HG02763 (cell line): Measurements from ENCODE around the gene DCUN1D2.
"Not testable (repeated sequence)": the region's sequence is repeated elsewhere in the genome, so short reads cannot be mapped to it uniquely, and the experiment has no call there.

ENCODE experiments used
- ATAC-seq: cut with Tn5 transposase; IDR thresholded peaks from one replicate; pipeline ENCODE4 v1.9.1; 2021; ENCODE audit warnings: mild to moderate bottlenecking, moderate library complexity; ENCODE audit not compliant: unreplicated experiment

Gene DCUN1D2

DNA sequence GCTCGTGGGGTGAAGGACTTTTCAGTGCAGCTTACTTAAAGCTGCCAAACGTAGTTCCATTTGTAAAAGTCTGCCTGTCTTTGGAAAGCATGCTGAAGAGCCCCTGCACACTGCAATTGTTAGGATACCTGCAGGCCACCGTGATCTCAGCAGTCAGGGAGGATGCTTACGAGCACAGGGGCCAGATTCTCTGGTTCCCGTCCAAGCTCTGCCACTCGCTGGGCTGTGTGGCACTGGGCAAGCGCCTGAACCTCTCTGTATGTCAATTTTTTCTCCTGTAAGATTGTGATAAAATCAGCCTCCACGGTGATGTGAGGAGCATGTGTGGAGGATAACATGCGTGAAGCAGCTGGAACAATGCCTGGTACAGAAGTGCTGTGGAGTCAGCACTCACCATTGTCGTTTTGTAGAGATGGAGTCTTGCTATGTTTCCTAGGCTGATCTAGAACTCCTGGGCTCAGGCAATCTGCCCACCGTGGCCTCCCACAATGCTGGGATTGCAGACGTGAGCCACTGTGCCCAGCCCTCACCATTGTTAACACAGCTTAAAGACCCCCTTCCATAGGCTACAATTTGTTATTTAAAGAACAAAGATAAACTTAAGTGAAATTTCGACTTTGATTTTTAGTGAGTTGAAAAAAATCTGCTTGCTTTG lies 40.7 kb downstream of the DCUN1D2 start:
- ATAC-seq: no peak

DNA sequence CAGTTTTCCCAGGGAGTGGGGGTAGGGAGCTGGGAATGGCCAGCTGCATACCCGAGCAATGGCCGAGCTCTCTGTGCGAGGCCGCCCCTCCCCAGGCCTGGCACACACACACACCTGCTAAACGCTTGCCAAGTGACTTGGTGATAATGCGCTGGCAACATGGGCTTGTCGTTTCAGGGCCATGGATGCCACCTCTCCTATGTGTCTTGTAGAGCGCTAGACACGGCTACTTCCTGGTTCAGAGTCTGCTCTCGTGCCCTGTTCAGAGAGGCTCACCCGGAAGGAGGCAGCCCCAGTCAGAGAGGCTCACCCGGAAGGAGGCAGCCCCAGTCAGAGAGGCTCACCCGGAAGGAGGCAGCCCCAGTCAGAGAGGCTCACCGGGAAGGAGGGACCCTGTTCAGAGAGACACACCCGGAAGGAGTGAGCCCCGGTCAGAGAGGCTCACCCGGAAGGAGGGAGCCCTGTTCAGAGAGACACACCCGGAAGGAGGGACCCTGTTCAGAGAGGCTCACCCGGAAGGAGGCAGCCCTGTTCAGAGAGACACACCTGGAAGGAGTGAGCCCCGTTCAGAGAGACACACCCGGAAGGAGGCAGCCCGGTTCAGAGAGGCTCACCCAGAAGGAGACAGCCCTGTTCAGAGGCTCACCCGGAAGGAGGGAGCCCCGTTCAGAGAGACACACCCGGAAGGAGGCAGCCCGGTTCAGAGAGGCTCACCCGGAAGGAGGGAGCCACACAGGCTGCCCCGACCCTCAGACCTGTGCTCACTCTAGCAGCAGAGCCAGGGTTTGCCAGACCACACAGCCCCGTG lies 41.4 kb downstream of the DCUN1D2 start:
- no peak for ATAC-seq

DNA sequence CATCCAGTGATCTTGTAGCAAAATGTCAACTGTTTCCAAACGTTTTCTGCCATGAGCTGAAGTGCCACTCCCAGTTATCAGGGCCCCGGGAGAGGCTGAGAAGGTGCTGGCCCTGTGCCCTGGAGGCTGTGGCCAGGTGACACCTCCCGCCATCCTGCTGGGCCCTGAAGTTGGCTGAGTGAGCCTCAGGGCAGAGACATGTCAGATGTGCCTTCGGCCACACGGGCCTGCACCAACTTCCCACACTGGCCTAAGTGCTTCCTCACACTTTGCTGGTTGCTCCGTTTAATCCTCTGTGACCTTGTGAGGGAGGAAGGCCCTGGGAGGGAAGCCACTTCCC lies 42.0 kb downstream of the DCUN1D2 start:
- no peak for ATAC-seq

DNA sequence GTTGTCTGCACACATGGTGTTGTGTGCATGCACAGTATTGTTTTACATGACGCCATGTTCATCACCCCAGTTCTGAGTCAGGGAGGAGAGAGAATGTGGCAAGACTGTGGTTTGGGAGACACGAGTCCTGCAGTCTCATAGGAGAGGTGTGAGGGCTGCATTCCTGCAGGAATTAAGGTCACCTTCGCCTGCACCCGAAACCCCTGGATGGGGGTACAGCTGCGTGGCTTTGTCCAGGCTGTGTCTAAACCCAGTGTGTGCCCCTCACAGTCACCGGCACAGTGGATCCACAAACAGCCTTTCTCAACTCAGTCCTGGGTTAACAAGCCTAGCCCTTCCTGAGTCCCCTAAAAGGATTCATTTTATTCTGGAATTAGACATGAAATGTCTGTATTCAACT lies 42.9 kb downstream of the DCUN1D2 start:
- ATAC-seq: no peak

DNA sequence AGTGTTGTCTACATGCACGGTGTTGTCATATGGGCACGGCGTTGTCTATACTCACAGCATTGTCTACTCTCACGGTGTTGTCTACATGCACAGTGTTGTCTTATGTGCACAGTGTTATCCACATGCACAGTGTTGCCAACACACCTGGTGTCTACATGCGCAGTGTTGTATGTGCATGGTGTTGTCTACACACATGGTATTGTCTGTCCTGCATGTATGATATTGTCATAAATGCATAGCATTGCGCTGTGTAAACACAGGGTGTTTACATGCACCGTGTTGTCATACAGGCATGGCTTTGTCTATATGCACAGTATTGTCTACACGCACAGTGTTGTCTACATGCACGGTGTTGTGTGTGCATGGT lies 44.0 kb downstream of the DCUN1D2 start:
- ATAC-seq: no peak

DNA sequence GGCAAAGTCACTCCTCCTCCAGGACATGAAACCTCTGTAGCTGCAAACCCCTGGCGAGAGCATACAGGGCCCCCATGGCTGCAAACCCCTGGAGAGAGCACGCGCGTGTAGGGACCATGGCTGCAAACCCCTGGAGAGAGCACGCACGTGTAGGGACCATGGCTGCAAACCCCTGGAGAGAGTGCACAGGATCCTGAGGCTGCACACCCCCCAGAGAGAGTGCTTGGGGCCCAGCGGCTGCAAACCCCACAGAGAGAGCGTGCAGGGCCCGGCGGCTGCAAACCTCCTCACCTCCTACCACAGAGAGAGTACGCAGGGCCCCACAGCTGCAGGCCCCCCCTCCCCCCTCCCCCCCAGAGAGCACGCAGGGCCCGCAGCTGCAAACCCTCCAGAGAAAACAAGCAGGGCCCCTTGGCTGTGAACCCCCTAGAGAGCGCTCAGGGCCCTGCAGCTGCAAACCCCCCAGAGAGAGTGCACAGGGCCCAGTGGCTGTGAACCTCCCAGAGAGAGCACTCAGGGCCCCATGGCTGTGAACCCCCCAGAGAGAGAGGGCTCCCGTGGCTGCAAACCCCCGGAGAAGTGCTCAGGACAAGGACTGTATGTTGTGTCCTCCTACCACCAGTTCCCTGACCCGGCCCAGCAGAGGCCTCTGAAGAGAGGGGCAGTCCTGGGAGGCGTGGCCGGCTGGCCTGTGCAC lies 44.6 kb downstream of the DCUN1D2 start:
- ATAC-seq: peak; percentile 66

DNA sequence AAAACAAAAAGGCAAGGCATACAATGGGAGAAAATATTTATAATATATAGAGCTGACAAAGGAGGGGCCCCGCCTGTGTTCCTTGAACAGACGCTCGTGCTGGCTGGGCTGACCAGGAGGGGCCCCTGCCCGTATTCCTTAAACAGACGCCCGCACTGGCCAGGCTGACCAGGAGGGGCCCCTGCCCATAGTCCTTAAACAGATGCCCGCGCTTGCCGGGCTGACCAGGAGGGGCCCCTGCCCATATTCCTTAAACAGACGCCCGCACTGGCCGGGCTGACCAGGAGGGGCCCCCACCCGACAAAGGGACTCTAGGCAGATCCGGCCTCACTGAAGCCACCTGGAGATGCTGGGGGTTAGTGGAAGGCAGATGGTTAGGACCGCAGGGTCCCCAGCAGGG lies 46.5 kb downstream of the DCUN1D2 start:
- ATAC-seq: no peak

DNA sequence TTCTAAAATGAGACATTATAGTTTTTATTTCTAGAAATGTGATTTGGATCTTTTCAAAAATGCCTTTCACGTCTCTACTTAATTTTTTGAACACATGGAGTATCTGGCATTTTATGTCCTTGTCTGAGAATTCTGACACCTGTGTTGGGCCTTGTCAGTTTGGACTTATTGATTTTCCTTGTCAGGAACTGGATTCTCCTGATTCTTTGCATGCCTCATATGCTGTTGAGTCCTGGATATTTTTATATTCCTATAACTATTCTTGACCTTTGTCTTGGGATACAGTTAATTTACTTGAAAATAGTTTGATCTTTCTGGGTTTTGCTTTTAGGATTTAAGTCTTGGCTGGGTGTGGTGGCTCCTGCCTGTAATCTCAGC lies 47.5 kb downstream of the DCUN1D2 start:
- no peak for ATAC-seq

DNA sequence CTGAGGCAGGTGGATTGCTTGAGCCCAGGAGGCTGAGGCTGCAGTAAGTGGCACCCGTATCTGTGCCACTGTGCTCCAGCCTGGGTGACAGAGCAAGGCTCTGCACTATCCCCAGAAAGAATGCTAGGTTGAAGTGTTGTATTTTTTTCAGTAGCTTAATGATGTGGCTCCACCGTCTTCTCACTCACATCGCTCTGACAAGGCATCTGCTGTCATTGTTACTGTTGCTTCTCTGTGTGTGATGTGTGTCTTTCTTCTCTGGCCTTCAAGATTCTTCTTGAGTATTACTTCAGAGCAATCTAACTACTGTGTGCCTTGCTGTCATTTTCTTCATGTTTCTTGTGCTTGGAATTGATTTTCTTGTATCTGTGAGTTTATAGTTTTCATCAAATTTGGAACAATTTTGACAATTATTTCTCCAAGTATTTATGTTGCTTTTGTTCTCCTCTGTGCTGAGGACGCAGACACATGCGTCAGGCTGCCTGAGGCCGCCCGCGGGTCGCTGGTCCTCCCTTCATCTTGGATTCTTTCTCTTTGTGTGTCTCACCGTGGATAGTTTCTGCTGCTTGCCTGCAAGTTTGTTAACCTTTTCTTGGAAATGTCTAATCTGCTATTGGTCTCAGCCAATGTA lies 48.0 kb downstream of the DCUN1D2 start:
- ATAC-seq: no peak

DNA sequence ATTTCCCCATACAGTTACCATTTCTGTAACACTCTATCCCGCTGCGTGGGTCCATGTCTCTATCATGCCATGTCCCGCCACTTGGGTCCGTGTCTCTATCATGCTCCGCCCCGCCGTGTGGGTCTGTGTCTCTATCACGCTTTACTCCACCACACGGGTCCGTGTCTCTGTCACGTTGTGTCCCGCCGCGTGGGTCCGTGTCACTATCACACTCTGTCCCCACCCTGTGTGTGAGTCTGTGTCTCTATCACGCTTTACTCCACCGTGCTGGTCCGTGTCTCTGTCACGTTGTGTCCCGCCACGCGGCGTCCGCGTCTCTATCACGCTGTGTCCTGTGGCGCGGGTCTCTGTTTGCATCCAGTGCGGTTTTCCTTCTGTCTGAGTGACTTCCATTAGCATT lies 48.9 kb downstream of the DCUN1D2 start:
- no peak for ATAC-seq

DNA sequence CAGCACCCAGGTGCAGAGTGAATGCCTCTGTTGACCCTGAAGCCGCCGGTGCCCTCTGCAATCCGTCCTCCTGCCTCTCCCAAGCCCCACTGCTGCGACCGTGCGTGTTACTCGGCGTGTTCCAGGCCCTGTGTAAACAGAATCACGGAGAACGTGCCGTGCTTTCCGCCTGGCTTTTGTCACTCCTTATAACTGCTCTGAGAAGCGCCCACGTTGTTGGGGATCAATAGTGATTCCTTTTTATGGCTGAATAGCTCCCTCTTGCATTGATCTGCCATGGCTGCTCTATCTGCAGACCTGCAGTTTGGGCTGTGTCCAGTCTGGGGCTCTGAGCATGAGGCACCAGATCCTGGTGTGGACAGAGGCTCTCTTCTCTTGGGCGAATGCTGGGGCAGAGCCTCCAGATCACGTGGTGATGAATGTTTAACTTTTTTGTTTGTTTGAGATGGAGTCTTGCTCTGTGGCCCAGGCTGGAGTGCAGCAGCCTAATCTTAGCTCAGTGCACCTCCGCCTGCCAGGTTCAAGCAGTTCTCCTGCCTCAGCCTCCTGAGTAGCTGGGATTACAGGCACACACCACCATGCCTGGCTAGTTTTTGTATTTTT lies 53.0 kb downstream of the DCUN1D2 start:
- no peak for ATAC-seq

DNA sequence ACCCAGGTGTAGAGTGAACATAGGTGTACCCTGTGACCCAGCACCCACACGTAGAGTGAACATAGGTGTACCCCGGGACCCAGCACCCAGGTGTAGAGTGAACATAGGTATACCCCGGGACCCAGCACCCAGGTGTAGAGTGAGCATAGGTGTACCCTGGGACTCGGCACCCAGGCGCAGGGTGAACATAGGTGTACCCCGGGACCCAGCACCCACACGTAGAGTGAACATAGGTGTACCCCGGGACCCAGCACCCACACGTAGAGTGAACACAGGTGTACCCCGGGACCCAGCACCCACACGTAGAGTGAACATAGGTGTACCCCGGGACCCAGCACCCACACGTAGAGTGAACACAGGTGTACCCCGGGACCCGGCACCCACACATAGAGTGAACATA lies 53.6 kb downstream of the DCUN1D2 start:
- not testable (repeated sequence) for ATAC-seq

DNA sequence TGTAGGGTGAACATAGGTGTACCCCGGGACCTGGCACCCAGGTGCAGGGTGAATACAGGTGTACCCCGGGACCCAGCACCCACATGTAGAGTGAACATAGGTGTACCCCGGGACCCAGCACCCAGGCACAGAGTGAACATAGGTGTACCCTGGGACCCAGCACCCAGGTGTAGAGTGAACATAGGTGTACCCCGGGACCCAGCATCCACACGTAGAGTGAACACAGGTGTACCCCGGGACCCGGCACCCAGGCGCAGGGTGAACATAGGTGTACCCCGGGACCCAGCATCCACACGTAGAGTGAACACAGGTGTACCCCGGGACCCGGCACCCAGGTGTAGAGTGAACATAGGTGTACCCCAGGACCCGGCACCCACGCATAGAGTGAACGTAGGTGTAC lies 54.6 kb downstream of the DCUN1D2 start:
- not testable (repeated sequence) for ATAC-seq

DNA sequence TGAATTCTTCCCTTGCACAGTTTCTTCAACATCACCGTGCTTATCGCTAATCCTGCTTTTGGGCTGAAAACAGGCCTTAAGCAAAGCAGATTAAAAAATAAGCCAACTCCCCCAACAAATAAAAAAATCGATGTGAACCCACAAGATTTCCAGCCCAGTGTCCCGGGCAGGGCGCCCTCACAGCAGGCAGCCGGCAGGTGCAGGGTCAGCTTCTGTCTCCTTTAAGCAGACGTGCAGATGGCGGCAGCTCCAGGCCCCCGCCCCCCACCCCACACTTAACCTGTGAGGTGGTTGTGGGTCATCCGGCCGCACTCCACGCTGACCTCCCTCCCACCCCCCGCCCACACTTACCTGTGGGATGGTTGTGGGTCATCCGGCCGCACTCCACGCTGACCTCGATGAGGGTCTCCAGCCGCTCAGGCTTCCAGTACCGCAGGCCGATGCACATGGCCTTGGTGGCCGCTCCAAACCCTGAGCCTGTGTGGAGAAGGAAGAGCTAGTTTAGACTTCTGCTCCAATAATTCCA lies 57.1 kb downstream of the DCUN1D2 start:
- ATAC-seq: no peak

DNA sequence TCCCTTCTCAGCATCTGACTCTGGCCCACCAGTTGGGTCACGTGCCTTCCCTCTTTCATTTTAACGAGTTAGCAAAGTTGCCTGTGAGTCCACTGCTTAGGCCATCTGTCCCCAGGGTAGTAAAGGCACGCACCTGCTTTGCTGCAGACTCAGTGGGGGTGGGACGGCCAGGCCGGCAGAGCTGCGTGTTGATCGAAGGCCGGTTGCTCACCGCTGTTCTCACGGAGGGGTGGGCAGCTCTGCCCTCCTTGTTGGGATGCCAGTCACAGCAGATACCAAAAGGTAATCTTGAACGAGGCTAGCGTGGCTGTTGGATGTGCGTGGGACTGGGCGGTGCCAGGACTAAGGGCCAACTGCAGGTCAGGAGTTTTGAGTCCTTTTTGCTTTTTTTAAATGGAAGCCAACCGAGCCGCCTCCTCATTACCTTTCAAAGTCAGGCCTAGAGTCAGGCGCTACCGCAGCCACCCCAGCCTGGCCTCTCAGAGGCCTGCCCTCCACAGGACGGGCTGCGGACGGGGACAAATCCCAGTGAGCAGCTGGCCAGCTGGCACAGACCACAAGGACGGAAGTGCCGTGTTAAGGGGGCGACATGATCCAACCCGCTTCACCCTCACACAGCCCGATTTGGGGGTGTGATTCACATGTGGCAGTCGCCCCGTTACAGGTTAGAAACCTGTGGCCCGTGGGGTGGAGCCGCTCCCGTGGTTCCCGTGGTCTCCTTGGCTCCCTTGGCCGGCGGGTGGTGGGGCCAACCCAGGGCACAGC lies 57.8 kb downstream of the DCUN1D2 start:
- no peak for ATAC-seq

DNA sequence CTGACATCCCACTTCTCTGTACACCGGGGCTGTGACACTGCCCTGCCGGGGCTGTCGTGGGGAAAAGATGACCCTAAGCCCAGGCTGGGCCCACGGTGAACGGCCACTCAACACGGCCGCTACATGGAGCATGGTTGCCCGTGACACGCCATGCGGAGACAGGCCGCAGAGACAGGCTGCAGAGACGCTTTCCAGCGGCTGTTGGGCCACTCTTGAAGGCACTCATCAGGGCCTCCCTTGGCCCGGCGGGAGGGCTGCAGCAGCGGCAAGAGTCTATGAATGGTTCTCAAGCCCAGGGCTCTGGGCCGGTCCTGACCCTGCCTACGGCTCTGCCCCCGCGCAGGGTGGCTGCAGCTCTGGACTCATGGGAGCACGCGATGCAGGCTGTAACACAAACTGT lies 59.3 kb downstream of the DCUN1D2 start:
- no peak for ATAC-seq

DNA sequence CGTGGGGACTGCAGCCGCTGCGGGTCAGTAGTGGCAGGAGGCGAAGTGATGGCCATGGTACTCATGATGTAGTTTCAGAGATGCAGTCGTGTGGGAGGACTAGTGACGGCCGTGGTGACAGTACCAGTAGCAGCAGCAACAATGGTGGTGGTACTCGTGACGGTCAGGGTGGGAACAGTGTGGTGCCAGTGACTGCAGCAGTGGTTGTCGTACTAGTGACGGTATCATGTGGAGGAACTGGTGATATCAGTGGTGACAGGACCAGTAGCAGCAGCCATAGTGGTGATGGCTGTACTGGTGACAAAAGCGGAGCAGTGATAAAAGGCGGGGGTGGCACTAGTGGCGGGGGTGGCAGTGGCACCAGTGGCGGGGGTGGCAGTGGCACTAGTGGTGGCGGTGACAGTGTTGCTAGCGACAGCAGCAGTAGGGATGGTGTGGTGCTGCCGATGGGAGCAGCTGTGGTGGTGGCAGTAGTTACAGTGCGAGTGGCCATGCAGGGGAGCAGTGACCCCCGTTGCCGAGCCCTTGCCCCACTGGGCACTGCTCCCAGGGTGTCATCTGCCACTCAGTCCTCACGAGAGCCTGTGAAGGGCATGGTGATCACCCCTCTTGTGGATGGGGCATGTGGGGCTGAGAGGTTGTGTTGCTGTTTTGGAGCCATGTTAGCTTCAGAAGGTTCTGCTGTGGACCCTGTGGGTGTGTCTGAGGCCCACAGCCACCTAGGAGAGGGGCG lies 60.0 kb downstream of the DCUN1D2 start:
- ATAC-seq: no peak

DNA sequence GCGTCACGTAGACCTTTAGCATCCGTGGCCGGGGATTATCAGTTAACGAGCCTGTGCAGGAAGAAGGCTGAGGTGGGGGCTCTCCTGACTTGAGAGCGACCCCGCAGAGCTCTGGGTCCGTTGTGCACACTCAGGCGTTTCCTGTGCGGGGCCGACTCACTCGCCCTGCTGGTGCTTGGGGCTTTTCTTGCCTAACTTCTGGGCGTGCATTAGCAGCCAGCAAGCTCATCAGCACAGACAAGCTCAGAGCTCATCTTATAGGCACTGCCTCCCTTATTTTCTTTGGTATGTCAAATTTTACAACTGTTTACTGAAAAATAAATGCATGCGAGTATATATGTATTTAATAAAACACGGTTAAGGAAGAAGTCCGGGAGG lies 60.9 kb downstream of the DCUN1D2 start:
- no peak for ATAC-seq

DNA sequence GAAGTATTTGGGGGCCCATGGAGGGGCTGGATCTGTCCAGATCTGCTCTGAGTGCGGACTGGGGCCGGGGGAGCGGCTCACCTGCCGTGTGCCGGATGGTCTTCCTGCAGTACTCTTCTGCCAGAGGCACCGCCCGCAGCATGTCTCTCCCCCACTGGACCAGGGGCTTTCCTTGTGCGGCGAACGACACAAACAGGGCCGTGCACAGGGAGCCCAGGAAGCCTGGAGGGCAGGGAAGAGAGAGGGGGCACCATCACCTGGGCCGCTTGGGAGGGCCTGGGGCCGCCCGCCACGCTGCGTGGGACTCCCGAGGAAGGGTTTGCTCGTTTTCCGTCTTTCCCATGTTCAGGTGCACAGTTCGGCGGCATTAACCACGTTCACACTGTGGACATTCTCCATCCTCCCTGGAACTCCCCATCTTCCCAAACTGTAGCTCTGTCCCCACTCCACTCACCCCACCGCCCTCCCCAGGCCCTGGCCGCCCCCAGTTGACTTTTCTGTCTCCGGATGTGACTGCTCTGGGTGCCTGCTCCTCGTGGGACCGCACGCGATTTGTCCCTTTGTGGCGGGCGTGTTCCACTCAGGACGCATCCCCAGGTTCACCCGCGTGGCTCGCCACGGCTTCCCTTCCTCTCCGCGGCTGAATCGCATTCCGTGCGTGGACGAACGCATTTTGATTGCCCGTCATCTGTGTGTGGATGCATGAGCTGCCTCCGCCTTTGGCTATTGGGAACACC lies 61.5 kb downstream of the DCUN1D2 start:
- ATAC-seq: no peak
